MM.1S (cell line): ENCODE data around the gene INPP5J.

ENCODE experiments used
- DNase-seq: peaks from one replicate; pipeline ENCODE4 v3.0.0-alpha.2; 2015
- H2AFZ ChIP-seq: fragments of 300-600 bp; sonication (generic); 2 replicates; pipeline ENCODE4 v1.6.0; 2016; ENCODE audit warnings: antibody characterized with exemption, low read length
- H3F3A ChIP-seq: fragments of 300-600 bp; sonication (generic); 2 replicates; pipeline ENCODE4 v1.6.1; 2016; ENCODE audit warnings: mild to moderate bottlenecking, antibody characterized with exemption, low read length, moderate library complexity, mixed read lengths; ENCODE audit not compliant: insufficient read depth
- H3K27ac ChIP-seq: fragments of 300-600 bp; sonication (generic); 2 replicates; pipeline ENCODE4 v1.5.1; 2016; ENCODE audit warnings: mild to moderate bottlenecking, low read length
- H3K27me3 ChIP-seq: fragments of 300-600 bp; sonication (generic); replicated peaks from 2 replicates; pipeline ENCODE4 v1.6.0; 2016; ENCODE audit warnings: low read length; ENCODE audit not compliant: insufficient read depth
- H3K36me3 ChIP-seq: fragments of 300-600 bp; sonication (generic); replicated peaks from 2 replicates; pipeline ENCODE4 v1.6.1; 2016; ENCODE audit warnings: mild to moderate bottlenecking, low read length, mixed read lengths; ENCODE audit not compliant: insufficient read depth
- H3K4me1 ChIP-seq: fragments of 300-600 bp; sonication (generic); 2 replicates; pipeline ENCODE4 v1.6.1; 2016; ENCODE audit warnings: low read length, mixed read lengths
- H3K4me2 ChIP-seq: fragments of 300-600 bp; sonication (generic); 2 replicates; pipeline ENCODE4 v1.6.0; 2016; ENCODE audit warnings: low read depth, low read length
- H3K4me3 ChIP-seq: fragments of 300-600 bp; sonication (generic); 2 replicates; pipeline ENCODE4 v1.5.1; 2016; ENCODE audit warnings: low read length, mixed read lengths
- H3K79me2 ChIP-seq: fragments of 300-600 bp; sonication (generic); 2 replicates; pipeline ENCODE4 v1.6.1; 2016; ENCODE audit warnings: mixed run types, low read length, mixed read lengths
- H3K9ac ChIP-seq: fragments of 300-600 bp; sonication (generic); 2 replicates; pipeline ENCODE4 v1.6.1; 2016; ENCODE audit warnings: low read length, mixed read lengths
- H3K9me2 ChIP-seq: fragments of 300-600 bp; sonication (generic); replicated peaks from 2 replicates; pipeline ENCODE4 v1.6.1; 2016; ENCODE audit warnings: mild to moderate bottlenecking, low read length, mixed read lengths; ENCODE audit not compliant: insufficient read depth
- H3K9me3 ChIP-seq: fragments of 300-600 bp; sonication (generic); replicated peaks from 2 replicates; pipeline ENCODE4 v1.6.1; 2016; ENCODE audit warnings: mild to moderate bottlenecking, low read length, mixed read lengths; ENCODE audit not compliant: insufficient read depth
- H4K20me1 ChIP-seq: fragments of 300-600 bp; sonication (generic); 2 replicates; pipeline ENCODE4 v1.6.1; 2016; ENCODE audit warnings: mild to moderate bottlenecking, low read length, moderate library complexity, mixed read lengths; ENCODE audit not compliant: insufficient read depth
- EZH2 ChIP-seq: fragments of 300-600 bp; sonication (generic); optimal IDR thresholded peaks from 2 replicates; pipeline ENCODE3; 2017; ENCODE audit warnings: low read depth, mild to moderate bottlenecking, antibody characterized with exemption, low read length, mixed read lengths
- EZH2phosphoT487 ChIP-seq: fragments of 300-600 bp; sonication (generic); IDR thresholded peaks from 2 replicates; pipeline ENCODE4 v1.6.1; 2018; ENCODE audit warnings: antibody characterized with exemption, low read length
- TF ChIP-seq, protein P1 (sequence below): fragments of 300-600 bp; sonication (generic); IDR thresholded peaks from 2 replicates; pipeline ENCODE4 v1.5.1; 2016; ENCODE audit warnings: antibody characterized with exemption, low read length, mixed read lengths

Gene INPP5J

DNA sequence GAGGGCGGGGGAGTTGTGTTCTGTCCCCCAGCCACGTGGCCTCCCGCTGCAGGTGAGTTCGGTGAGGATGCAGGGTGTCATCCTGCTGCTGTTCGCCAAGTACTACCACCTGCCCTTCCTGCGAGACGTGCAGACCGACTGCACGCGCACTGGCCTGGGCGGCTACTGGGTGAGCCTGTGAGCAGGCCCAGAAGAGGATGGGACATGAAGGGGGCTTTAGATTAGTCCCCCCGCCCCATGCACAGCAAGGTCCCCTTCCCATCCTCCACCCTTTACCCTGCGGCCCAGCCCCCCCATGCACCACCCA is 4.1 kb downstream of the INPP5J start:
- TF ChIP-seq, protein P1, sequence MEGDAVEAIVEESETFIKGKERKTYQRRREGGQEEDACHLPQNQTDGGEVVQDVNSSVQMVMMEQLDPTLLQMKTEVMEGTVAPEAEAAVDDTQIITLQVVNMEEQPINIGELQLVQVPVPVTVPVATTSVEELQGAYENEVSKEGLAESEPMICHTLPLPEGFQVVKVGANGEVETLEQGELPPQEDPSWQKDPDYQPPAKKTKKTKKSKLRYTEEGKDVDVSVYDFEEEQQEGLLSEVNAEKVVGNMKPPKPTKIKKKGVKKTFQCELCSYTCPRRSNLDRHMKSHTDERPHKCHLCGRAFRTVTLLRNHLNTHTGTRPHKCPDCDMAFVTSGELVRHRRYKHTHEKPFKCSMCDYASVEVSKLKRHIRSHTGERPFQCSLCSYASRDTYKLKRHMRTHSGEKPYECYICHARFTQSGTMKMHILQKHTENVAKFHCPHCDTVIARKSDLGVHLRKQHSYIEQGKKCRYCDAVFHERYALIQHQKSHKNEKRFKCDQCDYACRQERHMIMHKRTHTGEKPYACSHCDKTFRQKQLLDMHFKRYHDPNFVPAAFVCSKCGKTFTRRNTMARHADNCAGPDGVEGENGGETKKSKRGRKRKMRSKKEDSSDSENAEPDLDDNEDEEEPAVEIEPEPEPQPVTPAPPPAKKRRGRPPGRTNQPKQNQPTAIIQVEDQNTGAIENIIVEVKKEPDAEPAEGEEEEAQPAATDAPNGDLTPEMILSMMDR = no peak
- TF ChIP-seq EZH2phosphoT487 (no peak), EZH2 (no peak)
- no peak overlapping the region for H3K27ac ChIP-seq

DNA sequence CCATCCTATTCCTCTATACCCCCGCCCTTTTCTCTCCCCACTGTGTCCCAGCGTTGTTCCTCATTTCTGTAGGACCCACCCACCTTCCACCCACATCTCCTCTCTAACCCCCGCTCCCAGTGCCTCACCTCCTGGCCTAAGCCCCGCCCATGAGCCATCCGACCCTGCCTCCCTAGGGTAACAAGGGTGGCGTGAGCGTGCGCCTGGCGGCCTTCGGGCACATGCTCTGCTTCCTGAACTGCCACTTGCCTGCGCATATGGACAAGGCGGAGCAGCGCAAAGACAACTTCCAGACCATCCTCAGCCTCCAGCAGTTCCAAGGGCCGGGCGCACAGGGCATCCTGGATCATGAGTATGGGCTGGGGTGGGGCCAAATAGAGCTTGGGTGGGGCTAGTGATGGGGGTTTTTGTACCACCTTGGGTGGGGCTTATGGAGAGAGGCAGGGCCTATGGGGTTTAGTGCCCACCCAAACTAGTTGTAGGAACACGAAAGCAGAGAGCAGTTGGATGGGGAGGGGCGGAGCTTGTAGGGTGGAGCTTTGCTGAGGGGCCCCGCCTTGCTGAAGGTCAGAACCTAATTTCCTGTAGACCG is 4.5 kb downstream of the INPP5J start:
- Histone ChIP-seq H3K27ac (no peak overlapping the region), H2AFZ (no peak overlapping the region)

More for the DNA sequence above, 4.1 kb downstream of the INPP5J start:
- Histone ChIP-seq H3K9me2 (no peaks in the 10 kb centered on the region), H2AFZ (no peak overlapping the region), H3K4me3 (no peak overlapping the region), H3K4me1 (no peaks in the 10 kb centered on the region), H3K27me3 (peaks cover 16% of the 10 kb centered on the region), H3K79me2 (no peaks in the 10 kb centered on the region), H3K9me3 (no peaks in the 10 kb centered on the region), H3K4me2 (no peak overlapping the region), H3F3A (no peaks in the 10 kb centered on the region), H3K36me3 (no peaks in the 10 kb centered on the region), H3K9ac (no peak overlapping the region), H4K20me1 (no peaks in the 10 kb centered on the region)
- no peak for DNase-seq

DNA sequence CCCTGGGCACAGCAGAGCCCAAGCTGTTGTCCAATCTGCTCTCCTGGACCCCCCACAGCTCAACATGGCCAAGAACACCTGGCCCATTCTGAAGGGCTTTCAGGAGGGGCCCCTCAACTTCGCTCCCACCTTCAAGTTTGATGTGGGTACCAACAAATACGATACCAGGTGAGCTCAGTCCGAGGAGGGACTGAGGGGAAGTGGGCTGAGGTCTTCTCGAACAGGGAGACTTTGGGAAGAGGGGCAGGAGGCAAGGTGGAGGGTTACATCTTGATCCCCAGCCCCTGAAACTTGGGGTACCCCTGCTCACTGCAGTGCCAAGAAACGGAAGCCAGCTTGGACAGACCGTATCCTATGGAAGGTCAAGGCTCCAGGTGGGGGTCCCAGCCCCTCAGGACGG is 5.4 kb downstream of the INPP5J start:
- Histone ChIP-seq H4K20me1 (no peaks in the 10 kb centered on the region), H3K27me3 (peaks cover 16% of the 10 kb centered on the region), H3K36me3 (no peaks in the 10 kb centered on the region), H3K4me2 (no peak overlapping the region), H3K4me1 (no peaks in the 10 kb centered on the region), H3F3A (no peaks in the 10 kb centered on the region), H3K9me3 (no peaks in the 10 kb centered on the region), H3K9me2 (no peaks in the 10 kb centered on the region), H3K27ac (no peak overlapping the region), H3K9ac (no peak overlapping the region), H2AFZ (no peak overlapping the region), H3K4me3 (no peak overlapping the region), H3K79me2 (no peaks in the 10 kb centered on the region)
- no peak for DNase-seq
- TF ChIP-seq, protein P1 = no peak
- TF ChIP-seq EZH2phosphoT487 (no peak), EZH2 (no peak)

More for the DNA sequence above, 4.5 kb downstream of the INPP5J start:
- H3K27me3 ChIP-seq = peaks cover 16% of the 10 kb centered on the region
- H3K9ac ChIP-seq = no peak overlapping the region
- no peaks in the 10 kb centered on the region for H4K20me1 ChIP-seq
- H3F3A ChIP-seq = no peaks in the 10 kb centered on the region
- TF ChIP-seq EZH2phosphoT487 (no peak), EZH2 (no peak)
- TF ChIP-seq, protein P1 = no peak
- H3K4me1 ChIP-seq = no peaks in the 10 kb centered on the region
- no peak for DNase-seq
- H3K4me3 ChIP-seq = no peak overlapping the region
- H3K36me3 ChIP-seq = no peaks in the 10 kb centered on the region
- no peaks in the 10 kb centered on the region for H3K9me3 ChIP-seq
- no peaks in the 10 kb centered on the region for H3K79me2 ChIP-seq
- no peak overlapping the region for H3K4me2 ChIP-seq
- H3K9me2 ChIP-seq = no peaks in the 10 kb centered on the region
